ENCODE measurements around the gene EIF3L.

Gene EIF3L

GRCh38 chr22:37822079-37822833 is 27.0 kb upstream of the EIF3L start:
- H3K79me2 ChIP-seq, result no peaks in the 10 kb centered on the region
- no peaks in the 10 kb centered on the region for H3K27me3 ChIP-seq (ENCODE audit: control insufficient read depth, insufficient read depth, low read length)
- no peaks in the 10 kb centered on the region for H3K4me1 ChIP-seq
- no peak overlapping the region for H2AFZ ChIP-seq
- TF ChIP-seq CTCF (IDR thresholded peaks at IDR 0.05), result no peak
- no peak overlapping the region for H3K9ac ChIP-seq
- no peak overlapping the region for H3K27ac ChIP-seq
- H3K9me3 ChIP-seq (ENCODE audit: control insufficient read depth, low read length), result no peaks in the 10 kb centered on the region
- no peak overlapping the region for H3K4me2 ChIP-seq (ENCODE audit: low read length)
- no peaks in the 10 kb centered on the region for H3K36me3 ChIP-seq (ENCODE audit: control insufficient read depth, insufficient read depth, low read length)
- no peak overlapping the region for H3K4me3 ChIP-seq (ENCODE audit: low read depth, low read length)

GRCh38 chr22:37823134-37823985 is 25.9 kb upstream of the EIF3L start, which contains the start of gene GALR3:
TSS of gene GALR3 (plus strand) at chr22:37823382. CDS start at chr22:37823407, 25 bp downstream.
- H3K4me2 ChIP-seq (ENCODE audit: low read length), result no peak within 1 kb of the TSS
- H2AFZ ChIP-seq, result no peak within 1 kb of the TSS
- no peak for TF ChIP-seq CTCF (IDR thresholded peaks at IDR 0.05)
- H3K27me3 ChIP-seq (ENCODE audit: control insufficient read depth, insufficient read depth, low read length), result no peaks in the 10 kb centered on the region
- H3K9me3 ChIP-seq (ENCODE audit: control insufficient read depth, low read length), result no peaks in the 10 kb centered on the region
- no peaks in the 10 kb centered on the region for H3K36me3 ChIP-seq (ENCODE audit: control insufficient read depth, insufficient read depth, low read length)
- no peaks in the 10 kb centered on the region for H3K4me1 ChIP-seq
- H3K4me3 ChIP-seq (ENCODE audit: low read depth, low read length), result no peak within 1 kb of the TSS
- H3K79me2 ChIP-seq, result no peaks in the 10 kb centered on the region
- no peak within 1 kb of the TSS for H3K27ac ChIP-seq
- H3K9ac ChIP-seq, result no peak within 1 kb of the TSS

GRCh38 chr22:37824674-37825641 is 24.3 kb upstream of the EIF3L start:
- TF ChIP-seq CTCF (IDR thresholded peaks at IDR 0.05), result no peak
- Histone ChIP-seq H3K79me2 (no peaks in the 10 kb centered on the region), H3K4me2 (ENCODE audit: low read length) (no peak overlapping the region), H3K27me3 (ENCODE audit: control insufficient read depth, insufficient read depth, low read length) (no peaks in the 10 kb centered on the region), H2AFZ (no peak overlapping the region), H3K4me1 (no peaks in the 10 kb centered on the region), H3K4me3 (ENCODE audit: low read depth, low read length) (no peak overlapping the region), H3K36me3 (ENCODE audit: control insufficient read depth, insufficient read depth, low read length) (no peaks in the 10 kb centered on the region), H3K9ac (no peak overlapping the region), H3K27ac (no peak overlapping the region), H3K9me3 (ENCODE audit: control insufficient read depth, low read length) (no peaks in the 10 kb centered on the region)

GRCh38 chr22:37827056-37827455 is 22.2 kb upstream of the EIF3L start:
- Histone ChIP-seq H3K4me1 (no peaks in the 10 kb centered on the region), H3K4me3 (ENCODE audit: low read depth, low read length) (no peak overlapping the region), H3K4me2 (ENCODE audit: low read length) (no peak overlapping the region), H3K79me2 (no peaks in the 10 kb centered on the region), H3K27ac (no peak overlapping the region), H2AFZ (no peak overlapping the region), H3K36me3 (ENCODE audit: control insufficient read depth, insufficient read depth, low read length) (no peaks in the 10 kb centered on the region), H3K9ac (no peak overlapping the region), H3K27me3 (ENCODE audit: control insufficient read depth, insufficient read depth, low read length) (no peaks in the 10 kb centered on the region), H3K9me3 (ENCODE audit: control insufficient read depth, low read length) (no peaks in the 10 kb centered on the region)
- no peak for TF ChIP-seq CTCF (IDR thresholded peaks at IDR 0.05)

Data from parathyroid adenoma (tissue), 2 donors.